H9 (cell line): Measurements from ENCODE around the gene LRP8. TPM values are rescaled to one million over a fixed set of nuclear protein-coding genes. Genes with fewer than 3 reads are reported as not detected.

Source experiments
- DNase-seq: peaks from one replicate; pipeline ENCODE4 v3.0.0-alpha.2; 2017
- H2AFZ ChIP-seq: one replicate; pipeline ENCODE4 v1.6.1; 2013; ENCODE audit warnings: mild to moderate bottlenecking, low read length, control low read depth, moderate library complexity
- H2AK5ac ChIP-seq: 2 replicates; pipeline ENCODE4 v1.6.1; 2013; ENCODE audit warnings: low read length, control low read depth, mixed read lengths; ENCODE audit not compliant: insufficient read length
- H2BK120ac ChIP-seq: one replicate; pipeline ENCODE4 v1.6.1; 2013; ENCODE audit warnings: low read depth, mild to moderate bottlenecking, low read length, control low read depth, inconsistent platforms; ENCODE audit not compliant: poor library complexity, severe bottlenecking
- H2BK12ac ChIP-seq: 2 replicates; pipeline ENCODE4 v1.6.1; 2013; ENCODE audit warnings: low read length, control low read depth, mixed read lengths, low read depth; ENCODE audit not compliant: insufficient read length
- H2BK15ac ChIP-seq: 2 replicates; pipeline ENCODE4 v1.6.1; 2013; ENCODE audit warnings: low read depth, low read length, control low read depth
- H2BK20ac ChIP-seq: one replicate; pipeline ENCODE4 v1.6.1; 2013; ENCODE audit warnings: low read depth, mild to moderate bottlenecking, low read length, control low read depth, inconsistent platforms; ENCODE audit not compliant: poor library complexity, severe bottlenecking
- H2BK5ac ChIP-seq: 2 replicates; pipeline ENCODE4 v1.6.1; 2013; ENCODE audit warnings: low read length, control low read depth, mixed read lengths; ENCODE audit not compliant: insufficient read length
- H3K14ac ChIP-seq: 2 replicates; pipeline ENCODE4 v1.6.1; 2013; ENCODE audit warnings: low read length, control low read depth; ENCODE audit not compliant: insufficient read depth
- H3K18ac ChIP-seq: 2 replicates; pipeline ENCODE4 v1.6.1; 2013; ENCODE audit warnings: low read depth, mild to moderate bottlenecking, mixed read lengths, low read length, control low read depth; ENCODE audit not compliant: insufficient read length
- H3K23ac ChIP-seq: 2 replicates; pipeline ENCODE4 v1.6.1; 2013; ENCODE audit warnings: low read length, control low read depth, mixed read lengths, low read depth; ENCODE audit not compliant: insufficient read length
- H3K23me2 ChIP-seq: 2 replicates; pipeline ENCODE4 v1.6.1; 2013; ENCODE audit warnings: low read depth, mild to moderate bottlenecking, mixed read lengths, low read length, control low read depth; ENCODE audit not compliant: insufficient read length, poor library complexity, severe bottlenecking
- H3K27ac ChIP-seq: 2 replicates; pipeline ENCODE4 v1.5.1; 2013; ENCODE audit warnings: low read length, control low read depth, mixed read lengths, low read depth; ENCODE audit not compliant: insufficient read length
- H3K27me3 ChIP-seq: 2 replicates; pipeline ENCODE4 v1.6.1; 2013; ENCODE audit warnings: low read length, control low read depth, inconsistent platforms; ENCODE audit not compliant: insufficient read depth
- H3K4ac ChIP-seq: 2 replicates; pipeline ENCODE4 v1.6.1; 2013; ENCODE audit warnings: low read depth, mild to moderate bottlenecking, control low read depth, inconsistent platforms, low read length, moderate library complexity
- H3K4me1 ChIP-seq: 2 replicates; pipeline ENCODE4 v1.6.1; 2013; ENCODE audit warnings: low read length, control low read depth, inconsistent platforms; ENCODE audit not compliant: insufficient read depth
- H3K4me2 ChIP-seq: 2 replicates; pipeline ENCODE4 v1.6.1; 2013; ENCODE audit warnings: low read length, control low read depth, mixed read lengths; ENCODE audit not compliant: insufficient read length, insufficient read depth
- H3K56ac ChIP-seq: 2 replicates; pipeline ENCODE4 v1.6.1; 2013; ENCODE audit warnings: low read depth, mild to moderate bottlenecking, mixed read lengths, low read length, control low read depth; ENCODE audit not compliant: insufficient read length
- H3K79me1 ChIP-seq: 2 replicates; pipeline ENCODE4 v1.6.1; 2013; ENCODE audit warnings: low read depth, mild to moderate bottlenecking, moderate library complexity, low read length, control low read depth, inconsistent platforms; ENCODE audit not compliant: insufficient read depth, poor library complexity, severe bottlenecking
- H3K79me2 ChIP-seq: 2 replicates; pipeline ENCODE4 v1.6.1; 2013; ENCODE audit warnings: low read length, control low read depth, inconsistent platforms; ENCODE audit not compliant: insufficient read depth
- H3K9ac ChIP-seq: 2 replicates; pipeline ENCODE4 v1.6.1; 2013; ENCODE audit warnings: low read length, control low read depth, mixed read lengths; ENCODE audit not compliant: insufficient read length; ENCODE audit errors: extremely low read depth
- H3K9me3 ChIP-seq: one replicate; pipeline ENCODE4 v1.6.1; 2013; ENCODE audit warnings: low read depth, low read length, inconsistent platforms; ENCODE audit not compliant: control insufficient read depth
- H3T11ph ChIP-seq: one replicate; pipeline ENCODE4 v1.6.1; 2013; ENCODE audit warnings: mild to moderate bottlenecking, low read length, control low read depth, inconsistent platforms
- H4K20me1 ChIP-seq: one replicate; pipeline ENCODE4 v1.6.1; 2013; ENCODE audit not compliant: control insufficient read depth, insufficient read length, insufficient read depth
- H4K5ac ChIP-seq: 2 replicates; pipeline ENCODE4 v1.6.1; 2013; ENCODE audit warnings: low read depth, mild to moderate bottlenecking, mixed read lengths, low read length, control low read depth; ENCODE audit not compliant: insufficient read length
- H4K8ac ChIP-seq: replicated peaks from 2 replicates; pipeline ENCODE4 v1.6.1; 2013; ENCODE audit warnings: low read length, control low read depth, mixed read lengths, low read depth; ENCODE audit not compliant: insufficient read length
- H4K91ac ChIP-seq: 2 replicates; pipeline ENCODE4 v1.6.1; 2013; ENCODE audit warnings: low read depth, mild to moderate bottlenecking, moderate library complexity, mixed read lengths, low read length, control low read depth; ENCODE audit not compliant: insufficient read length
- H3K27ac Mint-ChIP-seq, 3 experiments: 2 replicates in 2 of 3; 3 replicates in 1 of 3; pipeline ENCODE4 v1.8.0; 2020 to 2021; ENCODE audit warnings: mixed read lengths in 3 of 3, mild to moderate bottlenecking in 1 of 3, moderate library complexity in 1 of 3
- H3K27me3 Mint-ChIP-seq: 2 replicates; pipeline ENCODE4 v1.8.0; 2021; ENCODE audit warnings: low read depth, mild to moderate bottlenecking, moderate library complexity, mixed read lengths
- H3K36me3 Mint-ChIP-seq, 3 experiments: 2 replicates in 2 of 3; 3 replicates in 1 of 3; pipeline ENCODE4 v1.8.0; 2020 to 2021; ENCODE audit warnings: low read depth in 3 of 3, mixed read lengths in 3 of 3; ENCODE audit not compliant: insufficient read depth in 1 of 3
- H3K4me1 Mint-ChIP-seq, 2 experiments: 2 replicates each; pipeline ENCODE4 v1.8.0; 2020; ENCODE audit warnings: mixed read lengths in 2 of 2
- H3K4me3 Mint-ChIP-seq, 2 experiments: 2 replicates in 1 of 2; 3 replicates in 1 of 2; pipeline ENCODE4 v1.8.0; 2020 to 2021; ENCODE audit warnings: mild to moderate bottlenecking in 2 of 2, mixed read lengths in 2 of 2, moderate library complexity in 1 of 2
- H3K9me3 Mint-ChIP-seq, 2 experiments: 2 replicates in 1 of 2; 3 replicates in 1 of 2; pipeline ENCODE4 v1.8.0; 2020; ENCODE audit warnings: mild to moderate bottlenecking in 2 of 2, mixed read lengths in 2 of 2, moderate library complexity in 1 of 2
- CTCF ChIP-seq: fragments of 200-600 bp; sonication (generic); conservative IDR thresholded peaks from 3 replicates; pipeline ENCODE4 v1.8.0; 2021; ENCODE audit warnings: antibody characterized with exemption, mild to moderate bottlenecking
- WGBS: extraction: QIAGEN DNeasy Blood & Tissue Kit; methylation state at CpG from one replicate; pipeline ENCODE4 v1.1.7; 2013; ENCODE audit warnings: missing lambda C conversion rate, low lambda C conversion rate, mixed read lengths; ENCODE audit not compliant: insufficient read length; ENCODE audit errors: extremely low coverage; 5-methylcytosine and 5-hydroxymethylcytosine counted together
- total RNA-seq: library from RNA; stranded (reverse); gene quantifications from 2 replicates; pipeline ENCODE4 v1.2.1, GENCODE V29; 2021

Gene LRP8
- total RNA-seq, 1 experiment from 2014 or later, result 78.6 TPM

- Histone ChIP-seq H3K56ac (no peak overlapping the region), H3K79me1 (peaks cover 5% of the 10 kb centered on the region), H2BK12ac (no peak overlapping the region), H3K9ac (peak overlapping the region; percentile 92), H3K18ac (no peak overlapping the region), H3K14ac (no peak overlapping the region; the same call in 1 of the 2 replicates), H3K4me2 (peak overlapping the region; percentile 90), H3K79me2 (peaks cover 6% of the 10 kb centered on the region; the same call in 1 of the 2 replicates), H2BK20ac (no peak overlapping the region), H3K27me3 (no peaks in the 10 kb centered on the region), H4K8ac (no peak overlapping the region), H2AK5ac (no peak overlapping the region), H3T11ph (no peak overlapping the region), H3K4ac (no peak overlapping the region), H4K5ac (no peak overlapping the region), H2AFZ (no peak overlapping the region), H3K4me1 (no peaks in the 10 kb centered on the region), H4K91ac (no peak overlapping the region), H2BK5ac (no peak overlapping the region), H2BK15ac (no peak overlapping the region), H3K23me2 (peaks cover 6% of the 10 kb centered on the region), H3K23ac (no peak overlapping the region), H3K9me3 (no peaks in the 10 kb centered on the region), H2BK120ac (no peak overlapping the region), H4K20me1 (no peaks in the 10 kb centered on the region), H3K27ac (no peak overlapping the region)
- H3K4me3 Mint-ChIP-seq, result peak overlapping the region; percentile 94 to 98
- H3K4me1 Mint-ChIP-seq, result peaks cover 11 to 13% of the 10 kb centered on the region in 2 experiments
- no peak for DNase-seq
- H3K27ac Mint-ChIP-seq, result peak overlapping the region; percentile 20 to 98 (median 88); a peak in 5 of 7 replicates
- peaks cover 7 to 39% (median 25%) of the 10 kb centered on the region in 3 experiments; a peak in 6 of 7 replicates for H3K36me3 Mint-ChIP-seq
- no peak for TF ChIP-seq CTCF
- H3K27me3 Mint-ChIP-seq, result no peaks in the 10 kb centered on the region; the same call in 1 of the 2 replicates
- H3K9me3 Mint-ChIP-seq, result no peaks in the 10 kb centered on the region
- WGBS, result no CpG with 5 or more reads among the region's 8 CpGs
Observed at GRCh38 chr1:53237638-53238037, 90.2 kb downstream of the LRP8 start.
